Suprapubic skin (tissue), 4 donors: ENCODE measurements around the gene MYO7B. TPM values are rescaled to one million over a fixed set of nuclear protein-coding genes. Genes with fewer than 3 reads are reported as not detected.

Experiments used
- DNase-seq, 2 donors: peaks; one replicate each; pipeline ENCODE4 v3.0.0-alpha.2; 2019; ENCODE audit warnings: low spot score in 2 of 2
- H3K27ac ChIP-seq: fragments of 200-600 bp; sonication (generic); one replicate; pipeline ENCODE4 v1.5.1; 2019
- H3K27me3 ChIP-seq: fragments of 200-600 bp; sonication (generic); one replicate; pipeline ENCODE4 v1.5.1; 2019
- H3K36me3 ChIP-seq: fragments of 200-600 bp; sonication (generic); one replicate; pipeline ENCODE4 v1.5.1; 2019
- H3K4me1 ChIP-seq: fragments of 200-600 bp; sonication (generic); one replicate; pipeline ENCODE4 v1.5.1; 2019
- H3K4me3 ChIP-seq: fragments of 200-600 bp; sonication (generic); one replicate; pipeline ENCODE4 v1.5.1; 2019; ENCODE audit warnings: mild to moderate bottlenecking
- H3K9me3 ChIP-seq: fragments of 200-600 bp; sonication (generic); one replicate; pipeline ENCODE4 v1.5.1; 2019
- CTCF ChIP-seq, 2 donors: fragments of 200-600 bp in 1 of 2; fragments of 450-650 bp in 1 of 2; sonication (generic) in 1 of 2; IDR thresholded peaks; one replicate each; pipeline ENCODE4 v1.5.1; 2016 to 2019; ENCODE audit warnings: antibody characterized with exemption in 2 of 2, mild to moderate bottlenecking in 1 of 2, moderate library complexity in 1 of 2
- EP300 ChIP-seq: sonication (generic); formaldehyde crosslinking; IDR thresholded peaks from one replicate; pipeline ENCODE4 v1.6.1; 2017; ENCODE audit warnings: antibody characterized with exemption
- POLR2A ChIP-seq, 2 donors: fragments of 450-650 bp; IDR thresholded peaks; one replicate each; pipeline ENCODE4 v1.6.1; 2017; ENCODE audit warnings: antibody characterized with exemption in 2 of 2, mild to moderate bottlenecking in 2 of 2, moderate library complexity in 2 of 2
- POLR2AphosphoS5 ChIP-seq, 3 donors: sonication (generic); formaldehyde crosslinking; IDR thresholded peaks; one replicate each; pipeline ENCODE4 v1.6.1; 2017; ENCODE audit warnings: antibody characterized with exemption in 3 of 3
- WGBS: methylation state at CpG from one replicate; pipeline ENCODE4 v1.1.5; 2018; 5-methylcytosine and 5-hydroxymethylcytosine counted together
- total RNA-seq, 4 donors: library from RNA; depleted of rRNA; stranded (reverse); fragments of >200 nt; gene quantifications; one replicate each; pipeline ENCODE4 v1.1.0, GENCODE V29; 2016

The MYO7B gene
- total RNA-seq = 1 to 10 TPM in 3 of 4 donors, under 1 TPM in 1; 0.72 to 4.7 (median 3.6) TPM

GRCh38 chr2:127535422-127535901, at the start of gene MYO7B:
Gene MYO7B (plus strand): TSS chr2:127535683. CDS start chr2:127559723, 24,040 bp downstream.
- no peak for DNase-seq

GRCh38 chr2:127485694-127486071, 49.8 kb upstream of the MYO7B start:
- Histone ChIP-seq H3K4me1 (no peaks in the 10 kb centered on the region), H3K36me3 (peaks cover 95% of the 10 kb centered on the region), H3K27ac (no peak overlapping the region), H3K4me3 (no peak overlapping the region), H3K9me3 (no peaks in the 10 kb centered on the region), H3K27me3 (no peaks in the 10 kb centered on the region)
- TF ChIP-seq POLR2AphosphoS5 (IDR thresholded peaks at IDR 0.05) (no peak), POLR2A (IDR thresholded peaks at IDR 0.05) (no peak), CTCF (IDR thresholded peaks at IDR 0.05) (no peak), EP300 (no peak)
- 69% methylated on average over 5 of the region's 5 CpGs for WGBS
- no peak for DNase-seq

More at GRCh38 chr2:127535422-127535901, at the start of gene MYO7B:
- H3K4me1 ChIP-seq = no peaks in the 10 kb centered on the region
- no peaks in the 10 kb centered on the region for H3K9me3 ChIP-seq
- no peak within 1 kb of the TSS for H3K4me3 ChIP-seq
- H3K27me3 ChIP-seq = no peaks in the 10 kb centered on the region
- H3K36me3 ChIP-seq = no peaks in the 10 kb centered on the region
- 82% methylated on average over 8 of the region's 11 CpGs for WGBS
- TF ChIP-seq EP300 (no peak), CTCF (IDR thresholded peaks at IDR 0.05) (no peak), POLR2A (IDR thresholded peaks at IDR 0.05) (no peak), POLR2AphosphoS5 (IDR thresholded peaks at IDR 0.05) (no peak)
- H3K27ac ChIP-seq = no peak within 1 kb of the TSS

GRCh38 chr2:127486247-127487058, 49.0 kb upstream of the MYO7B start:
- no peaks in the 10 kb centered on the region for H3K27me3 ChIP-seq
- H3K4me1 ChIP-seq = no peaks in the 10 kb centered on the region
- TF ChIP-seq CTCF (IDR thresholded peaks at IDR 0.05) (no peak), POLR2AphosphoS5 (IDR thresholded peaks at IDR 0.05) (no peak), POLR2A (IDR thresholded peaks at IDR 0.05) (no peak), EP300 (no peak)
- no peak overlapping the region for H3K4me3 ChIP-seq
- no peak for DNase-seq
- peaks cover 95% of the 10 kb centered on the region for H3K36me3 ChIP-seq
- WGBS = 87% methylated on average over 8 of the region's 8 CpGs
- no peaks in the 10 kb centered on the region for H3K9me3 ChIP-seq
- no peak overlapping the region for H3K27ac ChIP-seq

GRCh38 chr2:127490283-127490682, 45.2 kb upstream of the MYO7B start:
- H3K9me3 ChIP-seq = no peaks in the 10 kb centered on the region
- 94% methylated on average over 4 of the region's 4 CpGs for WGBS
- no peak overlapping the region for H3K27ac ChIP-seq
- no peak for DNase-seq
- no peak overlapping the region for H3K4me3 ChIP-seq
- TF ChIP-seq CTCF (IDR thresholded peaks at IDR 0.05) (no peak), POLR2A (IDR thresholded peaks at IDR 0.05) (no peak), EP300 (no peak), POLR2AphosphoS5 (IDR thresholded peaks at IDR 0.05) (no peak)
- peaks cover 89% of the 10 kb centered on the region for H3K36me3 ChIP-seq
- no peaks in the 10 kb centered on the region for H3K27me3 ChIP-seq
- H3K4me1 ChIP-seq = no peaks in the 10 kb centered on the region

- no peak overlapping the region for H3K4me3 ChIP-seq
- no peak overlapping the region for H3K27ac ChIP-seq
- peaks cover 67% of the 10 kb centered on the region for H3K36me3 ChIP-seq
- DNase-seq = no peak
- no peaks in the 10 kb centered on the region for H3K9me3 ChIP-seq
- no peaks in the 10 kb centered on the region for H3K27me3 ChIP-seq
- H3K4me1 ChIP-seq = no peaks in the 10 kb centered on the region
- no peak for TF ChIP-seq POLR2AphosphoS5 (IDR thresholded peaks at IDR 0.05)
- no peak for TF ChIP-seq EP300
- TF ChIP-seq CTCF (IDR thresholded peaks at IDR 0.05) = no peak
- no peak for TF ChIP-seq POLR2A (IDR thresholded peaks at IDR 0.05)
- 85% methylated on average over 2 of the region's 2 CpGs for WGBS
Observed at GRCh38 chr2:127498386-127498785, 37.1 kb upstream of the MYO7B start.
